ENCODE results near the gene TMED6.
"Not testable (repeated sequence)": the region's sequence is repeated elsewhere in the genome, so short reads cannot be mapped to it uniquely, and the experiment has no call there.

TMED6 gene
- 0.24 to 0.49 reads per million in 2 donors for total RNA-seq

DNA sequence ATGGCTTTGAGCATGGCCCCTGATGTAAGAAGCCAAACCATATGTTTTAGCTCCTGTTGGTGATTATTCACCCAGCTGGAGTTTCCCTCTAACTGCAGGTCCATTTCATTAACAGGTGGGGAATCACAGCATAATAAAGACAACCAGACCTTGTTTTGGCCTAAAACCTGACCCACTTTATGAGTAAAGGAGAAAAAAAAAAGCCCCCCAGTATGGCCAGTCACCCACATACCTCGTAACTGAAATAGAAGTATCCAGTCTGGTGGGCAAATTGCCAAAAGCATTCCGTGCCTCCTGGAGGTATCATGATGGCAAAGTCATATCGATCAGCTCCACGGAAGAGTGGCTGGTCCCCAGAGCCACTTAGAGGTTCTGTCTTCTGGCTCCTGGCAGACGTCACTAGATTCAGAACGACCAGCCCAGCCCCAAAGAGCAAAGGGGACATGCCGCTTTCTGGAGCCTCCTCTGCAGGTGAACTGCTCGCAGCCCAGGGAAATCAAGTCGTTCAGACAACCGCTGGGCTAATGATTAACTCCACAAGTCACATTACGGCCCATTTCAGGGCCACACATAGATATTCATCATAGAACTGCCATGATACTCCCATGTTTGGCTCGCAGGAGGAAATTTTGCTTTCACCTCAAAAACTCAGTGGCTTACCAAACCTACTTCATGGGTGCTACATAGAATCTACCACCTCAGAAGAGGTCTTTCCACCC, at the start of gene TMED6:
Gene TMED6, minus strand, starts transcription at position 478 of the 719 bp plus-strand sequence. Its CDS starts 33 bp downstream, at position 445.
- DNase-seq = no peak

DNA sequence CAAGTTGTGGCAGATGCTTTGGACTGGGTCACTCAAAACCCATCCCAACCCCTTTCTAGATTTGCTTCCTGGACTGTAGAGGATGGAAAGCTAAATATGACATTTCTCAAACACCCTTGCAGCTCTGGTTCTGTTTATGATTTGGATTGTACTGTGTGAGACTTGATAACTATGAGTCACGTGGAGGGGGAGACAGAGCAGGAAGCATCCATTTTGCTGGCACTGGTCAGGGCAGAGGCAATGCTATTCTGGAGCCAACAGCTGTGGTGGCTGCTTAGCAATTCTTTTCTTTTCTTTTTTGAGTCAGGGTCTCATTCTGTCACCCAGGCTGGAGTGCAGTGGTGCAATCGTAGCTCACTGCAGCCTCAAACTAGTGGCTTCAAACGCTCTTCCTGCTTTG, 47.8 kb upstream of the TMED6 start:
- no peak for DNase-seq

DNA sequence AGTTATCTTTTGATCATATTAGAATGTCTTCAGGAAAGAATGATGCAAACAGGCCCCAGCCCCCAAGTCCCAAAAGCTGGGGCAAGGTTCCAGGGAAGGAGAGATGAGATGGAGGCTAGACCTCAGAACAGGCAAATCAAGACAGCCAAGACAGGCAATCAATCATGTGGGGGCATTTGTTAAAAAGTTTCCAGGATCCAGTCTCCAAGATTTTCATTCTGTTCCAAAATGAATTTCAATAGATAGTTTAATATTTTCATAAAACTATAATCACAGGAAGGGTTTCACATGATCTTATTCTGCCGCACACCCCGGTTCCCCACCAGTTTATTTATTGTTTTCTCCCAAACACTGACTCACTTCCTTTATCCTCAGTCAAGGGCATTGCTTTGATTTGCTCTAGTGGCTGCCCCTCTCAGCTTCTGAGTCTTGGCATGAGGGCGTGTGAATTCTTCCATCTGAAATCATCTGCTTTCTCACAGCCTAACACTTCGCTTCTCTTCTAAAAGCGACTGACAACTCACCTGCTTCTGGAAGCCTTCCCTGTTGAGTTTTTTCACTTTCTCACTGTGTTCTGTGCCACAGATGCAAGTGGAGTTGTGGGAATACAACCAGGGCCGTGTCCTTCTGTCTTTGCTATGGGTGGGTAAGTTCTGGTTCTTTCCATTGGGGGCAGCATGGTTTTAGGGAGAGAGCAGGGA, 46.4 kb upstream of the TMED6 start:
- DNase-seq = no peak

DNA sequence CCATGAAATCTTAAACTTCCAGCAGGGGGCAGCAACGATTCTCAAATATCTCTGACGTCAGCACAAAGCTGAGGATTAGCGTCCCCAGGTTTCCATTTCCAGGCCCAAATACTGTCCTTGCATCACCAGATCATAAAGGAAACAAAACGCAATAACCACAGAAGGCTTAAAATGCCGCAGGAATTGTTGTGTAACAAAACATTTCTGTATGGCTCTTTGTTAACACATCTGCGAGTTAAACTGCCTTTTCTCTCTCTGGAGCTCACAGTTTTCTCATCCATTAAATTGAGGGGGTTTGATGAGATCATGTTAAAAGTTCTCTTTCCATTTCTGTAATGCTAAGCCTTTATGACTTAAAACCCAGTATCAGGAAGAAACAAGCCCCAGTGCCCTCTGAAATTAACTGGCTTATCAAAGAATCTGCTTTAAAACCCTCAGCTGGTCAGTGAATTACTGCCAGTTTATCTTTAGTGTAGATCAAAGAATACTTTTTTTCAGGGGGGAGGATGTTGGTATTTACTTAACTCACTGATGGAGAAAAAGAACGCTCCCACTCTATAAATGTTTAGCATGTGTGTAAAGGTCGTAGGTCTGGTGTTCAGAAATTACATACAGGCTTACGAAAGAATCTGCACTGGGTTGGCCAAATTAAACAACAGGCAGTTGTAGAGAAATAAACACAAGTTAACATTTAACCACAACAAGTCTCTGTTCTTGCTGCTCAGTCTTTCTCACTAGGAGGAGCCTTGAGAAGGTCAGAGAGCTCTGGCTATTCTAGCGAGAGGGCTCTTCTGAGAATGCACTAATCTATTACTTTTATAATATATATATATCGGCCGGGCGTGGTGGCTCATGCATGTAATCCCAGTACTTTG, 44.8 kb upstream of the TMED6 start:
- peak; percentile 65 for DNase-seq

DNA sequence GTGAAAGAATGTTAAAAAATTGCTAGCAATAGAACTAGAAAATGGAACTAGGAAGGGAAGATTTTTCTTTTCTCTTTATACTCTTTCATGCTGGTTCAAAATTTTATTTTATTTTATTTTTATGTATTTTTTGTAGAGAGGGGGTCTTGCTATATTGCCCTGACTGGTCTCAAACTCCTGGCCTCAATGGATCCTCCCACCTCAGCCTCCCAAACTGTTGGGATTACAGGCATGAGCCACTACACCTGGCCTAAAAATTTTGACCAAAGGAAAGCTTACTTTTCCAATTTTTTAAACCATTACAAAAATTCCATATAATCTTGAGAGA, 44.2 kb upstream of the TMED6 start:
- DNase-seq = no peak

DNA sequence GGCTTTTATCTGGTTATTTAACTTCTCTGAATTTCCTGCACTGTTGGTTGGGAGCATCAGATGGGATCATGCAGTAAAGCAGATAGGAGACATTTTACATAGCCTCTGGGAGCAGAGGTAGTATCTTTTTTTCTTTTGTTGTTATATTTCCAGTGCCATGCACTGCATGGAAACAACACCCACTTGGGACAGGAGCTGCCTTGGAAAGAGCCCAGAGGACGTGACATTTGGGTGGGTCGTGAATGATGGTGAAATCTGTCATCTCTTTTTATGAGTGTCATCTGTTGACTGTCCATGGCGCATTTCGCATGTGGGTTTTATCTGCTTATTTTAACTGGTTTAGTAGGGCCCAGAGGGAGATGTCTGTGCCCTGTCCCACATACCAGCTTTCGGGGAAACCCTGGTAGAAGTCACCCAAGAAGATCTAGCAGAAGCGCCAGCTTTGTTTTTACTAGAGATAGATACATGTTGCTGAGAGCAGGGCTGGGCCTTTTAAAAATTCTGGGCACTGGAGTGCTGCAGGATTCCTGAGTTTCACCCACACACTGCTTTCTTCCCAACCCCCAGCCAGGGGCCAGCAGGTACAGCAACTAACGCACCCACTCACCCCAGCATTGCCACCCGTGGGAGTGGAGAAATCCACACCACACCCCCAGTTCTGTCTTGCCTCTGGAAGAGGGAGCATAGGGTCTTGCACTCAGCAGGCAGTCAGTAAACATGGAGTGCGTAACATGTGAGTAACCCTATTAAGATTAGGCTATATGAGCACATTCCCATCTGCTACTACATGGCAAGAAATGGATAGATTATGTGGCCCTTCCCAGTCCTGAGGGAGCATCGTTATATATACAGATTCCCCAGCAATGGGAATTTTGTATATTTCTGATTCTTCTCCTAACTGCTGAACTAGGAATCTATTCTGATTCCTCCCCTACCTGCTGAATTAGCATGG, 42.6 kb upstream of the TMED6 start:
- no peak for DNase-seq

DNA sequence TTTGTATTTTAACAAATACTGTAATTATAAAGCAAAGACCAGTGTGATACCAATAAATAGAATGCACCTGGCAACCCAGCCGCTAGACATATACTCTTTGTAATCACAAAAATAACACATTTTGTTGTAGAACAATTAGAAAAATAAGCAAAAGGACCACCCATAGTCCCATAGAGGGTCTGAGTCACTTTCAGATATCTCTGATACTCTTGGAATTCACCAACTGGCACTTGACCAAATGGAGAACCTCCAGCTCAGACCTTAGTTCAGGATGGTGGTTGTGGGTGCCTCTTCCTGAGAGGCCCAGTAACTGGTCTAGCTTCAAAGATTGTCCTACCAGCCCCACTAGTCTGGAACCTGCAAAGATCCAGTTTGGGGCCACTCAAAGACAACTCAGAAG, 35.0 kb upstream of the TMED6 start:
- no peak for DNase-seq

DNA sequence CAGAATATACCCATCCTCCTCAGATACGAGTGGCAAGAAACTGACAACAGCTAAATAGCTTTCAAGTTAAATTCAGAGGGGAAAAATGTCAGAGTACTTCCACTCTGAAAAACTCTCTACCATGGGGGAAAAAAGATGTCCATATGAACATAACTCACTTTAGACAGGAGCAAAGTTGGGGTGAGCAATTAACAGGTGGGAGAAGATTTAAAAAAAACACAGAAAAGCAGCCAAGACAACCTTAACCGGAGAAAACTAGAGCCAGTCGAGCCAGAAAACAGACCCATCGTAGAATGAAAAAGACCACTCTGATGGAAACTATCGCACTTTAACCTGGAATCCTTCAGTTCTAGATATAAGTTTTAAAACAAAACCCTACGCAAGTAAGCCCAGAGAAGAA, 33.4 kb upstream of the TMED6 start:
- DNase-seq = no peak

DNA sequence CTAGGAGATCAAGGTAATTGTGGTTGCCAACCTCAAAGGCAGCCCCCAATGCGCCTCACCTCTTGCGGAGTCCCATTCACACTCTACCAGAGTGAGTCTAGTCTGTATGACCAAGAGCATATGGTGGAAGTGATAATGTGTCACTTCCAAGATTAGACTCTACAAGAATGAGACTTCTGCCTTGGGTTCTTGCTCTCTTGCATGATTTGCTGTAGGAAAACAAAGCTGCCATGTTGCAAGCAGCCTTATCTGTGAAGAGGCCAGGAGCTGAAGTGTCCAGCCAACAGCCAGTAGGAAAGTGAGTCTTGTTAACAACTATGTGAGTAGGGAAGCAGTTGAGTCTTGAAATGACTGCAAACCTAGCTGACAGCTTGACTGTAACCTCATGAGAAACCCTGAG, 30.8 kb upstream of the TMED6 start:
- no peak for DNase-seq

DNA sequence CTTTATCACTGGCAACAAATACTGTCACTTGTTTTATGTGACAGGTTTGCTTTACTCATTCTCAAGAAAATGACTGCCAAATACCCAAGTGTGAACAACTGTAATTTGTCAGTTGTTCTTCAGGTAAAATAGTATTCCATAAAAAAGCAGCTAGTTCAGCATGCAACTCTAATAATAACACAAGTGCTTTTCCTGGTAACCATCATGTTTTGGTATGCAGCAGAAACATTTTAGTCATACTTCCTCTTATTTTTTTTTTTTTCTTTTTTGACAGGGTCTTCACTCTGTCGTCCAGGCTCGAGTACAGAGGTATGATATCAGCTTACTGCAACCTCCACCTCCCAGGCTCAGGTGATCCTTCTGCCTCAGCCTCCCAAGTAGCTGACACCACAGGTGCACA, 29.6 kb upstream of the TMED6 start:
- DNase-seq = no peak

DNA sequence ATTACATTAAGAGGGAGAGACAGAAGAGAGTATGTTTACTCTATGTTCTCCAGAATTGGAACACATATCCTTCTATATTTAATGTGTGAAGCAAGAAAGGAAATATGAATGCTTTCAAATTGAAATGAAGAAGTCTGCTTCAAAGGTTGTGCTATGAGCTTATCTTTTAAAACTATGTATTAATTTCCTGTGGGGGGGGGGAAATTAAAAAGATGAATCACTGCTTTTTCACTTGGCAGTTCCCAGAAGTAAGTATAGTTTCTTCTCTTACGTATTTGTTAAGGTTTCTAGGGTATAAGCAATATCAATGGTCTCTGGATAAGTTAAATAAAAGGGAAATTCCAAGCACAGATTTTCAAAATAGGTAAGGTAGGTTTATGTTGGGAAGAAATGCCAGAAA, 27.2 kb upstream of the TMED6 start:
- no peak for DNase-seq

DNA sequence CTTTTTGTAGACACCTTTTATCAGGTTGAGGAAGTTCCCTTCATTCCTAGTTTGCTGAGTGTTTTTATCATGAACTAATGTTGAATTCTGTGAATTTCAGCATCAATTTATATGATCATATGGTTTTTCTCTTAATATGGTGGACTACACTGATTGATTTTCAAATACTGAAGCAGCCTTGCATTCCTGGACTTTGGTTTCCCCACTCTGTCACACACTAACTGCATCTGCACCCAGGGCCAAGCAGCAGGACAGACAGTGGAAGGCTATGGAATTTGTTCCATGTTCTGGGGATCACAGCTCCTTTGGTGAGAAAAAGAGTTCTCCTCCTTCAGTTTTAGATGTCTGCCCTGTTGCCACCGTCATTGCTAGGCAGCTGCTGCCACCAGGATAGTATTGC, 26.4 kb upstream of the TMED6 start:
- no peak for DNase-seq

DNA sequence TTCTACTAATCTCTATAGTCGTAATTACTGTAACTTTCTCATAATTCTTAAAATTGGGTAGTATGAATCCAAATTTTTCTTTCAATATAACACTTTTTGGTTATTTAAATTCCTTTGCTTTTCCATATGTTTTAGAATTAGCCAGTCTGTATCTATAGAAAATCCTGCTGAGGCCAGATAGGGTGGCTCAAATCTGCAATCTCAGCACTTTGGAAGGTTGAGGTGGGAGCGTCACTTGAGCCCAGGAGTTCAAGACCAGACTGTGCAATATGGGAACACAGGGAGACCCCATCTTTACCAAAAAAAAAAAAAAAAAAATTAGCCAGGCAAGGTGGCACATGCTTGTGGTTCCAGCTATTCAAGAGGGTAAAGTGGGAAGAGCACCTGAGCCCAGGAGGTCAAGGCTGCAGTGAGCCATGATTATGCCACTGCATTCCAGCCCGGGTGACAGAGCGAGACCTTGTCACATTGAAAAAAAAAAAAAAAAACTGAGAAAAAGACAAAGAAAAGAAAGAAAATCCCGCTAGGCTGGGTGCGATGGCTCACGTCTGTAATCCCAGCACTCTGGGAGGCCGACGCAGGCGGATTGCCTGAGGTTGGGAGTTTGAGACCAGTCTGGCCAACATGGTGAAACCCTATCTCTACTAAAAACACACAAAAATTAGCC, 24.9 kb upstream of the TMED6 start:
- no peak for DNase-seq

DNA sequence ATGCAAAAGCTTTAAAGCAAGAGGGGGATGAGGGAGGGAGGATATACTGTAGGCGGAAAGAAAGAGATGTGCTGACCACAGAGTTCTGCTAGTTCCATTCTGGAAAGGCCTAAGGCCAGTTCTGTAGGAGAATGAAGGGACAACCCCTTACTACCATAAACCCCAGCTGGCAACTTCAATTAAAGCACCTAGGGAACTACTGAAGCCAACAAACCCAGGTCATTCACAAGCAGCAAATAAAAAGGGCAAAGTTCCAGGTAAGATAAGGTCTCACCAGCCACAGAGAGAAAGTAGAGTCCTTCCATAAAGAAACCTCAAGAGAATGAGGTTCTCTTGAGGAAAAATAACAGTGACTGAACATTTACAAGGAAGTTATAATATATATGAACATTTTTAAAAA, 21.4 kb upstream of the TMED6 start:
- no peak for DNase-seq

DNA sequence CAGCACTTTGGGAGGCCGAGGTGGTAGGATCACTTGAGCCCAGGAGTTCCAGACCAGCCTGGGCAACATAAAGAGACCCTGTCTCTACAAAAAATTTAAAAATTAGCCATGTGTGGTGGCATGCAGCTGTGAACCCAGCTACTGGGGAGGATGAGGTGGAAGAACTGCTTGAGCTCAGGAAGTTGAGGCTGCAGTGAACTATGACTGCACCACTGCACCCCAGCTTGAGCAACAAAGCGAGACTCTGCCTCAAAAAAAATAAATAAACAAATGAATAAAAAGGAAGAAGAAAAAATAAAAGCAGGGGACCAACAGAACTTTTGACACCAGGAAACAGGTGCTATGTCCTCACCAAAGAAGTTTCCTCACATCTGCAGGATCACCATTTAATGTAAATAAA, 20.0 kb upstream of the TMED6 start:
- DNase-seq = no peak

DNA sequence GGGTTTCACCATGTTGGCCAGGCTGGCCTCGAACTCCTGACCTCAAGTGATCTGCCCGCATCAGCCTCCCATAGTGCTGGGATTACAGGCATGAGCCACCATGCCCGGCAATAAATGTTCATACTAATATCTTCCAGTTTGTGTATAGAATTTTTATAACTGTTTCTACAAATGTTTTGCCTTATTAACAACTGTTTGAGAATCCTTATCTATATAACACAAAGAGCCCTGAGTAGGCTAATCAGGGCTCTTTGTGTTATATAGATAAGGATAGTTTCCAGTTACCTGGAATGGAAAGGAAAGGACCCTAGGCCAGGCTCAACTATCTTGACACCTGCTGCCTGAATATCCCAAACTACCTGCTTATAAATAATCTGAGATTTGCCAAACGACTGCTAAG, 17.3 kb upstream of the TMED6 start:
- DNase-seq = no peak

DNA sequence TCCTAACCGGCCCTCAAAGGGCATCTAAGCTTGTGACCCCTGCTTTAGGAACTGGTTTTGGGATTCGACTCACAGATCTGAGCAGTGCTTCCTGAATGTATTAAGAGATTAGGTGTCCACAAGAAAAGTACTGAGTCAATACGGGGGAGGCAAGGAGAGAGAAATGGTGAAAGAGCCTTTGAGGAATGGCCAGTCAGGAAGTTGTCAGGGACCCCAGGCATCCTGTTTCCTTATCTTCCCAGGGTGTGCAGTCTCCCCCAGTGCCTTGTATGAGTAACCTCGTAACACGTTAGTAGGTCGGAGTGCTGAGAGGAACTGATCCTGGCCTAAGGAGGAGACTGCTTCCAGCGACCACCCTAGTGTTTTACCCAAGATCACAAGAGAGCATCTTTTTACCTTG, 16.4 kb upstream of the TMED6 start:
- no peak for DNase-seq

DNA sequence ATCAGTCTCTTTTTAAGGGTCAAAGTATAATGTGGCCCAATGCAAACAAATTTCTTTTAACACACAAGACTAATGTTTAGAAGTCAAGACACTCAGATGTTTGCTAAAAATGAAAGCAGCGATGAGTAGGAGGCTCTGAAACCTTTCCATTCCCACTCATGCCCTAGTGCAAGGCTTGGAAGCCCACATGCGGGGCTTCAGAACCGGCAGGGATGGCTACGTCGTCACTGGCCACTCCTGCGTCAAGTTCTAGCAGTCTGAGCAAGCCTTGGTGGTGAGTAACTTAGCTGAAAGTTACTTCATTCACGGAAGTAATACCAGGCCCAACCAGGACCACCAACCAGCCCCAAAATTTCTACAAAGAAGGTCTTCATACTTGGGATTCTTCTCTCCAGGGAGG, 14.8 kb upstream of the TMED6 start:
- DNase-seq = no peak

DNA sequence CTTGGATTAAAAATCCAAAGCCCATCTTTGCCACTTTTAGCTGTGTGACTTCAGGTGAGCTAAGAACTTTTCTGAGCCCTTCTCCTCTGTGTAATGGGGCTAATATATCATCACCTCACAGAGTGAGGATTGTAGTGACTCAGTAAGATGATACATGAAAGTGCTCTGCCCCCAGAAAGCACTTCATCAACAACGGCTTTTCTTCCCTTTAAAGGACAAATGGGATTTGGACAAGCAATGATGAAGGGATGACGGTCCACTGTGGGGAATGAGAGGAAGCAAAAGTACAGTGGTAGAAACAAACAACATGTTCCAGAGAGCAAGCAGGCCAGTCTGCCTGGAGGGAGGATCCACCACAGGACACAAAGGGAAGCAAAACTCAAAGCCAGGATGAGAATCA, 14.3 kb upstream of the TMED6 start:
- no peak for DNase-seq

DNA sequence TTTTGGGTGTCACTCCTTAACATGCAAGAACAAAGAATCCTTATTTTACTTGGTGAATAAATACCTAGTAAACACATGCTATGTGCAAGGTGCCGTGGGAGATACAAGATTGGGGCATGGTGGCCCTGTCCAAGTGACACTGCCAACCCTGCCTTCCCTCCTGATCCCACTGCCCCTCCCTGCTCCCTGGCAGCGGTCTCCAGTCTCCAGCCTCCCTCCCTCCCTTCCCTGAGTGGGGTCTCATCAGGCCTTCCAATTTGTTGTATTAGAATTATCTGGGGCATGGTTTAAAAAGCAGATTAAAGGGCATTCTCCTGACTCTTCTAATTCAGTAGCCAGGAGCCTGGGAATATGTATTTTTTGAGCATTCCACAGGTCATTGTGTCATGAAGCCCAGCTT, 12.5 kb upstream of the TMED6 start:
- DNase-seq = no peak

DNA sequence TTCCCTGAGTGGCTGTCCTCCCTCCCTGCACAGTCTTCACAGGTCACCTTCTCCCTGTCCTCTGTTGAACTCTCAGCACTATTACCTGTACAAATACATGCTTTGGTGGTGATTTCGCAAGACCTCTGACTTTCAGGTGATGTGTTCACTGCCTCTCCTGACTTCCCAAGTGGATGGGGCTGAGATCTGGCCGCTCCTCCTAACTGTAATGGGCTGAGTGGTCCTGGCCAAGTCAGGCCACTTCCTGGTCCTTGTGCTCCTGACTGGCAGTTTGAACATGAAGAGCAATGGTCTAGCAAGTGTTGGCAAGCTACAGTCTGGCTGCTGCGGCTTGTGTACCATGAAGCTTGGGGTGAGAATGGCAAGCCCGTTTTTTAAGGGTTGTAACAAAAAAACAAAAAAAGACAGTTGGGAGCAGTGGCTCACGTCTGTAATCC, 11.7 kb upstream of the TMED6 start:
- no peak for DNase-seq

DNA sequence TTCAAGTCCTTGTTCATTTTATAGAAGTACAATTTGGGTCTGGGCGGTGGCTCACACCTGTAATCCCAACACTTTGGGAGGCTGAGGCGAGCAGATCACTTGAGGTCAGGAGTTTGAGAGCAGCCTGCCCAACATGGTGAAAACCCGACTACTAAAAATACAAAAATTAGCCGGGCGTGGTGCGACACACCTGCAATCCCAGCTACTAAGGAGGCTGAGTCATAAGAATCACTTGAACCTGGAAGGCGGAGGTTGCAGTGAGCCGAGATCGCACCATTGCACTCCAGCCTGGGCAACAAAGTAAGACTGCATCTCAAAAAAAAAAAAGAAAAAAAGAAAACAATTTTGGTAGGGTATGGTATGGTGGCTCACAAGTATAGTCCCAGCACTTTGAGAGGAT, 8.5 kb upstream of the TMED6 start:
- DNase-seq = not testable (repeated sequence)

Data from T-helper 9 cell (primary cell).